DMS53 (cell line): Measurements from ENCODE around the gene BCL7A.
"Not testable (repeated sequence)": the region's sequence is repeated elsewhere in the genome, so short reads cannot be mapped to it uniquely, and the experiment has no call there.

Experiments
- DNase-seq: peaks from one replicate; lab custom pipeline; 2025; lab: John Stamatoyannopoulos, UW

The BCL7A gene

GRCh38 chr12:122054842-122055520 lies 33.3 kb downstream of the BCL7A start:
- DNase-seq: no peak

- not testable (repeated sequence) for DNase-seq
Measured at GRCh38 chr12:122056406-122056805, 34.7 kb downstream of the BCL7A start.

GRCh38 chr12:122057007-122057735 lies 35.5 kb downstream of the BCL7A start:
- no peak for DNase-seq

GRCh38 chr12:122057769-122058168 lies 36.1 kb downstream of the BCL7A start:
- DNase-seq: no peak

GRCh38 chr12:122058549-122059149 lies 37.0 kb downstream of the BCL7A start:
- DNase-seq: no peak

- no peak for DNase-seq
Measured at GRCh38 chr12:122059203-122059960, 37.7 kb downstream of the BCL7A start.

GRCh38 chr12:122060081-122060501 lies 38.4 kb downstream of the BCL7A start:
- DNase-seq: no peak

GRCh38 chr12:122061253-122061652 lies 39.6 kb downstream of the BCL7A start:
- no peak for DNase-seq

GRCh38 chr12:122062832-122063693 lies 41.4 kb downstream of the BCL7A start:
- DNase-seq: peak; percentile 85

GRCh38 chr12:122063694-122064024 lies 42.0 kb downstream of the BCL7A start:
- no peak for DNase-seq

GRCh38 chr12:122064025-122064777 lies 42.5 kb downstream of the BCL7A start:
- peak; percentile 100 for DNase-seq

GRCh38 chr12:122064780-122065588 lies 43.3 kb downstream of the BCL7A start:
- peak; percentile 98 for DNase-seq

- no peak for DNase-seq
Measured at GRCh38 chr12:122067548-122067947, 45.9 kb downstream of the BCL7A start.

- no peak for DNase-seq
Measured at GRCh38 chr12:122067966-122068365, 46.3 kb downstream of the BCL7A start.

GRCh38 chr12:122072031-122072970 lies 50.6 kb downstream of the BCL7A start:
- peak; percentile 54 for DNase-seq

- no peak for DNase-seq
Measured at GRCh38 chr12:122073815-122074214, 52.1 kb downstream of the BCL7A start.

- no peak for DNase-seq
Measured at GRCh38 chr12:122076743-122077495, 55.2 kb downstream of the BCL7A start.
